Suprapubic skin (tissue), 4 donors: ENCODE results near the gene DRC1.

Experiments
- EP300 ChIP-seq: sonication (generic); formaldehyde crosslinking; IDR thresholded peaks from one replicate; pipeline ENCODE4 v1.6.1; 2017; ENCODE audit warnings: antibody characterized with exemption
- POLR2A ChIP-seq, 2 donors: fragments of 450-650 bp; IDR thresholded peaks; one replicate each; pipeline ENCODE4 v1.6.1; 2017; ENCODE audit warnings: antibody characterized with exemption in 2 of 2, mild to moderate bottlenecking in 2 of 2, moderate library complexity in 2 of 2
- POLR2AphosphoS5 ChIP-seq, 3 donors: sonication (generic); formaldehyde crosslinking; IDR thresholded peaks; one replicate each; pipeline ENCODE4 v1.6.1; 2017; ENCODE audit warnings: antibody characterized with exemption in 3 of 3
- TF ChIP-seq, protein P1 (sequence below), 2 donors: fragments of 200-600 bp in 1 of 2; fragments of 450-650 bp in 1 of 2; sonication (generic) in 1 of 2; IDR thresholded peaks; one replicate each; pipeline ENCODE4 v1.5.1; 2016 to 2019; ENCODE audit warnings: antibody characterized with exemption in 2 of 2, mild to moderate bottlenecking in 1 of 2, moderate library complexity in 1 of 2

DNA sequence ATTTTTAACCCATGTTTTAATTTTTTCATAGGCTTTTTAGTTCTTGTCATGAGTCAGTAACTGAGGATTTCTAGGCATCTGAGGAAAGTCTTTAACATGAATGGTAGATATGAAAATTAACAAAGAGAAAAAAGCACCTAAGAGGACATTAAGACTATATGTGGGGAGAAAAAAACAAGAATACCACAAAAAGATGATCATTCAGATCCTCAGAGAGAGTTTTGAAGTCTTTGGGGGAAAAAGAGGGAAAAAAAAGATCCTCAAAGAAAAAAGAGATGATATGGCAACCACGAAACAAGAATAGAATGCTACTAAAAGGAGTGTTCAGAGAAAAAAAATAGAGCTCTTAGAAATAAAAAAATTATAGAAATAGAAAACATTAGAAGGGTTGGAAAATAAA lies 8.1 kb downstream of the DRC1 start:
- TF ChIP-seq POLR2A (IDR thresholded peaks at IDR 0.05) (no peak), POLR2AphosphoS5 (IDR thresholded peaks at IDR 0.05) (no peak), EP300 (no peak)
- TF ChIP-seq, protein P1, sequence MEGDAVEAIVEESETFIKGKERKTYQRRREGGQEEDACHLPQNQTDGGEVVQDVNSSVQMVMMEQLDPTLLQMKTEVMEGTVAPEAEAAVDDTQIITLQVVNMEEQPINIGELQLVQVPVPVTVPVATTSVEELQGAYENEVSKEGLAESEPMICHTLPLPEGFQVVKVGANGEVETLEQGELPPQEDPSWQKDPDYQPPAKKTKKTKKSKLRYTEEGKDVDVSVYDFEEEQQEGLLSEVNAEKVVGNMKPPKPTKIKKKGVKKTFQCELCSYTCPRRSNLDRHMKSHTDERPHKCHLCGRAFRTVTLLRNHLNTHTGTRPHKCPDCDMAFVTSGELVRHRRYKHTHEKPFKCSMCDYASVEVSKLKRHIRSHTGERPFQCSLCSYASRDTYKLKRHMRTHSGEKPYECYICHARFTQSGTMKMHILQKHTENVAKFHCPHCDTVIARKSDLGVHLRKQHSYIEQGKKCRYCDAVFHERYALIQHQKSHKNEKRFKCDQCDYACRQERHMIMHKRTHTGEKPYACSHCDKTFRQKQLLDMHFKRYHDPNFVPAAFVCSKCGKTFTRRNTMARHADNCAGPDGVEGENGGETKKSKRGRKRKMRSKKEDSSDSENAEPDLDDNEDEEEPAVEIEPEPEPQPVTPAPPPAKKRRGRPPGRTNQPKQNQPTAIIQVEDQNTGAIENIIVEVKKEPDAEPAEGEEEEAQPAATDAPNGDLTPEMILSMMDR (IDR thresholded peaks at IDR 0.05), result no peak
